ENCODE measurements around the gene R3HDM2.

GRCh38 chr12:57226588-57227314 is 204.1 kb downstream of the R3HDM2 start:
- no peak for TF ChIP-seq CTCF (IDR thresholded peaks at IDR 0.05; ENCODE audit: low read length)
- no peak for TF ChIP-seq EZH2 (IDR thresholded peaks at IDR 0.05; ENCODE audit: borderline replicate concordance, low read length)

Data from OCI-LY1 (cell line).